MCF 10A (cell line): ENCODE results near the gene DSTYK. TPM values are rescaled to one million over a fixed set of nuclear protein-coding genes. Genes with fewer than 3 reads are reported as not detected.
A peak's percentile ranks its signal among the peaks of the same experiment; 100 is the strongest.

Experiments
- BruUV-seq: library from RNA; stranded (reverse); fragments of 400-500 nt; replicated peaks from 2 replicates; lab custom pipeline; 2021; lab: Mats Ljungman, UMichigan
- CTCF ChIA-PET: fragments of 300-600 bp; sonication (Branson Sonifier 250); formaldehyde crosslinking; extraction: SDS; loops from one replicate; lab custom pipeline; 2021; ENCODE audit warnings: antibody characterized with exemption, inconsistent platforms; lab: Yijun Ruan, JAX
- POLR2A ChIA-PET: fragments of 300-600, 350-650 bp; sonication (Branson Sonifier 250); formaldehyde crosslinking; extraction: SDS; loops from one replicate; lab custom pipeline; 2020; ENCODE audit warnings: antibody characterized with exemption, inconsistent platforms; lab: Yijun Ruan, JAX
- DNase-seq: peaks from one replicate; pipeline ENCODE4 v3.0.0-alpha.2; 2018; ENCODE audit not compliant: unreplicated experiment
- H3K27ac Mint-ChIP-seq: one replicate; pipeline ENCODE4 v1.8.0; 2022; ENCODE audit warnings: mild to moderate bottlenecking, low read depth, mixed read lengths; ENCODE audit not compliant: unreplicated experiment
- H3K27me3 Mint-ChIP-seq: one replicate; pipeline ENCODE4 v1.8.0; 2022; ENCODE audit warnings: mixed read lengths; ENCODE audit not compliant: insufficient read depth, unreplicated experiment
- H3K36me3 Mint-ChIP-seq: one replicate; pipeline ENCODE4 v1.8.0; 2022; ENCODE audit warnings: mild to moderate bottlenecking, moderate library complexity, mixed read lengths; ENCODE audit not compliant: insufficient read depth, unreplicated experiment
- H3K4me1 Mint-ChIP-seq: one replicate; pipeline ENCODE4 v1.8.0; 2022; ENCODE audit warnings: mixed read lengths; ENCODE audit not compliant: insufficient read depth, unreplicated experiment
- H3K4me3 Mint-ChIP-seq: one replicate; pipeline ENCODE4 v1.8.0; 2022; ENCODE audit warnings: mild to moderate bottlenecking, moderate library complexity, mixed read lengths; ENCODE audit not compliant: unreplicated experiment
- H3K9me3 Mint-ChIP-seq: one replicate; pipeline ENCODE4 v1.8.0; 2022; ENCODE audit warnings: mixed read lengths; ENCODE audit not compliant: unreplicated experiment
- intact Hi-C: fragments of 100-400 bp; cut with micrococcal nuclease; formaldehyde crosslinking; loops from 2 replicates; pipeline ENCODE4 v1.14.1; 2022
- total RNA-seq: library from RNA; stranded (reverse); gene quantifications from 2 replicates; pipeline ENCODE4 v1.2.3, GENCODE V29; 2022
- TF ChIP-seq, protein P1 (sequence below): fragments of 200-600 bp; IDR thresholded peaks from one replicate; pipeline ENCODE4 v1.8.0; 2022; ENCODE audit warnings: antibody characterized with exemption, mild to moderate bottlenecking; ENCODE audit not compliant: unreplicated experiment

DSTYK gene
- total RNA-seq, 1 experiment from 2014 or later, result 18.4 TPM

DNA sequence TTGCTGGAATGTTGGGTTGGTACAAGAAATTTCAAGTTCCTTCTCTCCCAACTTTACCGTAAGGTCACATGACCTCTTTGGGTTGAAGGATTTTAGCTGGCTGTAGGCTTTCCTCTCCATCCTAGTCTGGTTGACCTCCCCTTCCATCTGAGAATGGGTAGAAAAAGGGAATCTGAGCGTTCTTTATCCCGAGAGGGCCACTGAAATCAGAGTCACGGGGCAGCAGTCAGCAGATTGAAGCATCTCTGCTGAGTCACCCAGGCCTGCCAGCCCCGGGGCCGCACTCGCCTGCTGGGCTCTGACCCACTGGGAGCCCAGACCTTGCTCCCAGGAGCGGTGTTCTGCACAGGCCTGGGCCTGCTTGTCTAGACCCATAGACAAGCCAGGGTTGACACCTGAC, 47.2 kb upstream of the DSTYK start:
- Mint-ChIP-seq H3K36me3 (no peaks in the 10 kb centered on the region), H3K4me3 (no peak overlapping the region), H3K27ac (peak overlapping the region; percentile 90), H3K9me3 (no peaks in the 10 kb centered on the region), H3K27me3 (no peaks in the 10 kb centered on the region), H3K4me1 (peaks cover 34% of the 10 kb centered on the region)
- ChIA-PET POLR2A (interaction anchor here (0.6 to 7.9 kb wide), 8 partner anchors 13 to 128 kb away, joined by 3 to 121 read pairs (median 3); partner anchors contain the start of gene TMCC2), CTCF (interaction anchor here (0.7 to 14.4 kb wide), 20 partner anchors 16 to 724 kb away, joined by 3 to 487 read pairs (median 14); partner anchors contain the start of genes RBBP5 and TMCC2)
- peak; percentile 96 for DNase-seq
- TF ChIP-seq, protein P1, sequence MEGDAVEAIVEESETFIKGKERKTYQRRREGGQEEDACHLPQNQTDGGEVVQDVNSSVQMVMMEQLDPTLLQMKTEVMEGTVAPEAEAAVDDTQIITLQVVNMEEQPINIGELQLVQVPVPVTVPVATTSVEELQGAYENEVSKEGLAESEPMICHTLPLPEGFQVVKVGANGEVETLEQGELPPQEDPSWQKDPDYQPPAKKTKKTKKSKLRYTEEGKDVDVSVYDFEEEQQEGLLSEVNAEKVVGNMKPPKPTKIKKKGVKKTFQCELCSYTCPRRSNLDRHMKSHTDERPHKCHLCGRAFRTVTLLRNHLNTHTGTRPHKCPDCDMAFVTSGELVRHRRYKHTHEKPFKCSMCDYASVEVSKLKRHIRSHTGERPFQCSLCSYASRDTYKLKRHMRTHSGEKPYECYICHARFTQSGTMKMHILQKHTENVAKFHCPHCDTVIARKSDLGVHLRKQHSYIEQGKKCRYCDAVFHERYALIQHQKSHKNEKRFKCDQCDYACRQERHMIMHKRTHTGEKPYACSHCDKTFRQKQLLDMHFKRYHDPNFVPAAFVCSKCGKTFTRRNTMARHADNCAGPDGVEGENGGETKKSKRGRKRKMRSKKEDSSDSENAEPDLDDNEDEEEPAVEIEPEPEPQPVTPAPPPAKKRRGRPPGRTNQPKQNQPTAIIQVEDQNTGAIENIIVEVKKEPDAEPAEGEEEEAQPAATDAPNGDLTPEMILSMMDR, result no peak
- no TSS peak for BruUV-seq
- intact Hi-C loops, result loop anchor here (10.0 kb wide), 1 partner anchor 694 kb away; no protein-coding TSS in a partner anchor

DNA sequence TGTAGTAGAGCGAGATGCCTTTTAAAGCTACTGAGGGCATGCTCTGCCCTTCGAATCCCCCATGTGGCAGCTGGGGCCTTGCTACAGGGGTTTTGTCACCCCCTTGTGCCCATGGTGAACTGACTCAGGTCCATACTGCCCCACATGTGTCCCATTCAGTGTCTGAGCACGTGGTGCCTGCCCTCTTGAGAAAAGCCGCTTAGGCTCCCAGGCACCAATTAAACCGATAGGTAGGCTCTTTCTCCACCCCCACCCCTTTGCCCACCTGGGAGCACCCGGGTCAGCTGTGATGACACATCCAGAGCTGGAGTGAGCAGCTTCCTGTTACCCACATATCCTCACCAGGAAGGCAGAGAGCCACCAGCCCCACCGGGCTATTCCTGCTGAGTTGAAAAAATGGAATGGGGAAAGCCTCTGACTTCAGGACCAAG, 46.8 kb upstream of the DSTYK start:
- Mint-ChIP-seq H3K27me3 (no peaks in the 10 kb centered on the region), H3K4me3 (no peak overlapping the region), H3K9me3 (no peaks in the 10 kb centered on the region), H3K4me1 (peaks cover 34% of the 10 kb centered on the region), H3K36me3 (no peaks in the 10 kb centered on the region), H3K27ac (peak overlapping the region; percentile 90)
- intact Hi-C loops, result loop anchor here (10.0 kb wide), 1 partner anchor 693 kb away; no protein-coding TSS in a partner anchor
- peak; percentile 45 for DNase-seq
- ChIA-PET POLR2A (interaction anchor here (0.6 to 7.9 kb wide), 5 partner anchors 13 to 128 kb away, joined by 3 to 121 read pairs (median 3); partner anchors contain the start of gene TMCC2), CTCF (interaction anchor here (0.6 to 14.4 kb wide), 22 partner anchors 16 to 451 kb away, joined by 3 to 487 read pairs (median 12); partner anchors contain the start of genes RBBP5 and TMCC2)
- BruUV-seq, result no TSS peak
- TF ChIP-seq, protein P1, result no peak

DNA sequence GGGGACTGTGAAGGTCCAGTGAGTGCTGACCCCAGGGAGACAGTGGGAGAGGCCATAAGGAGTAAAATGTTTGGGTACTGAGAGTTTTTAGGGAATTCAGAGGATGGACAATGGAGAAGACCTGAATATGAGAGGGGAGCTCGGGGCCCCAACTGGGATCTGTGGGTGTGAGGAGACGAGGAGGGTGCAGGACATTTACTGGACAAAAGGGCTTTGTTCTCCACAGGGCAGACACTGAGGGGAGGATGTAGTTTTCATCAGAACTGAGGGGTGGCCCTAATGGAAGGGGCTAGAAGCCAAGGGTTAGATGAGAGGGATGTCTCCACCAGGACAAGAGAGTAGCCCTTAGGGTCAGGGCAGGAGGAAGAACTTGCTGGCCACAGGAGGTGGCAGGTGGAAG, 46.2 kb upstream of the DSTYK start:
- H3K4me1 Mint-ChIP-seq, result peaks cover 34% of the 10 kb centered on the region
- CTCF ChIA-PET, result interaction anchor here (0.5 to 14.4 kb wide), 27 partner anchors 16 to 450 kb away, joined by 3 to 487 read pairs (median 10); partner anchors contain the start of genes RBBP5 and TMCC2
- no peak overlapping the region for H3K4me3 Mint-ChIP-seq
- H3K27ac Mint-ChIP-seq, result peak overlapping the region; percentile 8
- H3K27me3 Mint-ChIP-seq, result no peaks in the 10 kb centered on the region
- TF ChIP-seq, protein P1, result no peak
- DNase-seq, result no peak
- POLR2A ChIA-PET, result interaction anchor here (0.6 to 7.9 kb wide), 2 partner anchors 29 to 64 kb away, joined by 3 to 121 read pairs; partner anchors contain the start of gene TMCC2
- intact Hi-C loops, result loop anchor here (10.0 kb wide), 1 partner anchor 693 kb away; no protein-coding TSS in a partner anchor
- H3K9me3 Mint-ChIP-seq, result no peaks in the 10 kb centered on the region
- no TSS peak for BruUV-seq
- H3K36me3 Mint-ChIP-seq, result no peaks in the 10 kb centered on the region

DNA sequence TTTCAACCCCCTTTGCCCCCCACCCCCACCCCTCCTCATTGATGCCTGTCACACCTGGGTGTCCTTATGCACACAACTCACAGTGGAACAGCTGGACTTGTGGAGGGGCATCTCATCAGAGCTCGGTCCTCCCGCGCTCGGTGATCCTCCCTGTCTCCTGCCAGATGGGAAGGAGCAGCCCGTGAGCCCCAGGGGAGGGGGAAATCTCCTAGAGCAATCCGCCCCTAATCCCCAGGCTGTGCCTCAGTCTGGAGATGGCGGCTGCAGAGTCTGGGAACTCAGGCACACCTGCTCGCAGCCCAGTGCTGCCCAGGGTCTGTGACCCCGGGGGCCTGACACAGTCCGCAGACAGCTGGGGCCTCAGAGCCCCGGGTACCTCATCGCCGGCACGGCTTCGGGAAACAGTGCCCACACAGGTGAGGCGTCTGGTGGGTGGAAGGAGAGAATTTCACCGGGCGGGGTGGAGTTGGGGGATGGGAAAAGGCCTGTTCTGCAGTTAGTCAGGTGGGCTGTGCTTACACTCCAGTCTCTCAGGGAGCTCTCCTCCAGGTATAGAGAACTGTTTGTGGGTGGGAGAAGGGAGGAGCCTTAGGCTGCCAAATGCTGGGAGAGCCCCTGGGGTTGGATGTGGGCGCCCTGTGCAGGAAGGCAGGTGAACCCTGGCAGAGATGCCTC, 45.6 kb upstream of the DSTYK start:
- ChIA-PET CTCF (interaction anchor here (0.5 to 14.4 kb wide), 82 partner anchors 9 to 1369 kb away, joined by 3 to 487 read pairs (median 5); partner anchors contain the start of genes RBBP5, TMCC2 and TMEM81), POLR2A (interaction anchor here (0.6 to 7.9 kb wide), 10 partner anchors 28 to 268 kb away, joined by 3 to 121 read pairs (median 4); partner anchors contain the start of genes NUAK2, RBBP5 and TMCC2)
- Mint-ChIP-seq H3K9me3 (no peaks in the 10 kb centered on the region), H3K27ac (peak overlapping the region; percentile 8), H3K36me3 (no peaks in the 10 kb centered on the region), H3K27me3 (no peaks in the 10 kb centered on the region), H3K4me3 (no peak overlapping the region), H3K4me1 (peaks cover 34% of the 10 kb centered on the region)
- no TSS peak for BruUV-seq
- intact Hi-C loops, result loop anchor here (1.0 to 10.0 kb wide), 8 partner anchors 28 to 692 kb away; no protein-coding TSS in a partner anchor
- TF ChIP-seq, protein P1, result no peak
- DNase-seq, result no peak
